Measurements from ENCODE around the gene SHB. TPM values are rescaled to one million over a fixed set of nuclear protein-coding genes. Genes with fewer than 3 reads are reported as not detected.

SHB gene
- total RNA-seq, 1 donor from 2014 or later, result 0.44 TPM

DNA sequence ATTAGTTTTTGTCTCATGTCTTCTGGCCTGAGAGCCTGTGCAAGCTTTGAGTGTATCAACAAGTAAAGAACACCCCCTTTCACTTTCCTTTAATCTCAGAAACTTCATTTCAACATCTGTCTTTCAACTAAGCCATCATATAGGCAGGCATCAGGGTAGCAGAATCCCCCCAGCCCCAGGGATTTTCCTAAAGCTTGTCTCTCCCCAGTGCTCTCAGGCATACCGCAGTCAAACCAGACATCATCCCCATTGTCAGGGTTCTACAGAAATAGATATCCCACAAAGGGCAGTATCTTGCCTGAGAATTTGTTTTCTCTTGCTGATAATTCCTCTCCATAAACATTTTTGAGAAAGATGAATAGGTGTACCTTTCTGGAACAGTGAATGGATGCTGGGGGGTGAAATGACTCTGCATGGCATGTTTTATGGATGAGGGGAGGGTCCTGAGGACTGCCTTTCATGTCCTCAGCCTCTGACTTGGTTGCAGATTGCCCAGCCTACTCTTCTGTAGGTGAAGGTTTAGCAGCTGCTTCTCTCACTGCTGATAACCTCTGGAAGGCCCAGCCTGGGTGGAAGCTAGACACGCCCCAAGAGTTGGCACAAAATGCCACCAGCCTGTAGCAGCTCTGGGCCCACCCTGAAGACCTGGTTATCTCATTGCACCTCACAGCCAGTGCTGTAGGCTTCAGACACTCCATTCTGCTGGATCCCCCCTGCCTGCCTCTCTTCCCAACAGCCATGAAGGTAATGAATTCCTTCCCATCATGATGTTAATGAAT, 20.5 kb upstream of the SHB start:
- no peaks in the 10 kb centered on the region for H3K36me3 Mint-ChIP-seq (ENCODE audit: low read depth)
- no peaks in the 10 kb centered on the region for H3K9me3 Mint-ChIP-seq
- intact Hi-C loops (cut with micrococcal nuclease), result loop anchor here (10.0 kb wide), 1 partner anchor 605 kb away; the partner anchor contains the start of gene POLR1E
- H3K4me3 Mint-ChIP-seq, result no peak overlapping the region
- ChIA-PET POLR2A (no interaction called here), CTCF (interaction anchor here (1.5 to 2.4 kb wide), 2 partner anchors 176 to 310 kb away, joined by 7 to 16 read pairs; no protein-coding TSS in a partner anchor)
- no peaks in the 10 kb centered on the region for H3K4me1 Mint-ChIP-seq
- DNase-seq (no peak), ATAC-seq (ENCODE audit: low read depth) (no peak)
- peaks cover 12% of the 10 kb centered on the region for H3K27me3 Mint-ChIP-seq
- H3K27ac Mint-ChIP-seq, result no peak overlapping the region
- TF ChIP-seq, protein P1, sequence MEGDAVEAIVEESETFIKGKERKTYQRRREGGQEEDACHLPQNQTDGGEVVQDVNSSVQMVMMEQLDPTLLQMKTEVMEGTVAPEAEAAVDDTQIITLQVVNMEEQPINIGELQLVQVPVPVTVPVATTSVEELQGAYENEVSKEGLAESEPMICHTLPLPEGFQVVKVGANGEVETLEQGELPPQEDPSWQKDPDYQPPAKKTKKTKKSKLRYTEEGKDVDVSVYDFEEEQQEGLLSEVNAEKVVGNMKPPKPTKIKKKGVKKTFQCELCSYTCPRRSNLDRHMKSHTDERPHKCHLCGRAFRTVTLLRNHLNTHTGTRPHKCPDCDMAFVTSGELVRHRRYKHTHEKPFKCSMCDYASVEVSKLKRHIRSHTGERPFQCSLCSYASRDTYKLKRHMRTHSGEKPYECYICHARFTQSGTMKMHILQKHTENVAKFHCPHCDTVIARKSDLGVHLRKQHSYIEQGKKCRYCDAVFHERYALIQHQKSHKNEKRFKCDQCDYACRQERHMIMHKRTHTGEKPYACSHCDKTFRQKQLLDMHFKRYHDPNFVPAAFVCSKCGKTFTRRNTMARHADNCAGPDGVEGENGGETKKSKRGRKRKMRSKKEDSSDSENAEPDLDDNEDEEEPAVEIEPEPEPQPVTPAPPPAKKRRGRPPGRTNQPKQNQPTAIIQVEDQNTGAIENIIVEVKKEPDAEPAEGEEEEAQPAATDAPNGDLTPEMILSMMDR (IDR thresholded peaks at IDR 0.05), result no peak

GRCh38 chr9:38088006-38088925, 19.2 kb upstream of the SHB start:
- DNase-seq, result peak; percentile 64
- Mint-ChIP-seq H3K36me3 (ENCODE audit: low read depth) (no peaks in the 10 kb centered on the region), H3K4me3 (no peak overlapping the region), H3K27ac (no peak overlapping the region), H3K27me3 (peaks cover 15% of the 10 kb centered on the region), H3K9me3 (no peaks in the 10 kb centered on the region), H3K4me1 (no peaks in the 10 kb centered on the region)
- ChIA-PET POLR2A (no interaction called here), CTCF (interaction anchor here (0.5 to 2.8 kb wide), 15 partner anchors 9 to 312 kb away, joined by 3 to 20 read pairs (median 6); no protein-coding TSS in a partner anchor)
- ATAC-seq (ENCODE audit: low read depth), result peak; percentile 73
- intact Hi-C loops (cut with micrococcal nuclease), result loop anchor here (1.0 to 10.0 kb wide), 3 partner anchors 175 to 603 kb away; partner anchors contain the start of gene POLR1E
- TF ChIP-seq, protein P1 (IDR thresholded peaks at IDR 0.05), result peak; percentile 74

GRCh38 chr9:38086496-38086895, 17.5 kb upstream of the SHB start:
- no peak overlapping the region for H3K4me3 Mint-ChIP-seq
- H3K4me1 Mint-ChIP-seq, result no peaks in the 10 kb centered on the region
- DNase-seq (no peak), ATAC-seq (ENCODE audit: low read depth) (no peak)
- no peaks in the 10 kb centered on the region for H3K36me3 Mint-ChIP-seq (ENCODE audit: low read depth)
- intact Hi-C loops (cut with micrococcal nuclease), result loop anchor here (2.0 to 10.0 kb wide), 2 partner anchors 20 to 602 kb away; partner anchors contain the start of gene POLR1E
- ChIA-PET POLR2A (interaction anchor here (0.7 kb wide), 1 partner anchor 173 kb away, joined by 6 read pairs; no protein-coding TSS in a partner anchor), CTCF (interaction anchor here (1.3 to 2.8 kb wide), 4 partner anchors 12 to 175 kb away, joined by 3 to 20 read pairs (median 8); no protein-coding TSS in a partner anchor)
- TF ChIP-seq, protein P1 (IDR thresholded peaks at IDR 0.05), result no peak
- no peak overlapping the region for H3K27ac Mint-ChIP-seq
- no peaks in the 10 kb centered on the region for H3K9me3 Mint-ChIP-seq
- H3K27me3 Mint-ChIP-seq, result peaks cover 15% of the 10 kb centered on the region

GRCh38 chr9:38085308-38085707, 16.3 kb upstream of the SHB start:
- peaks cover 17% of the 10 kb centered on the region for H3K27me3 Mint-ChIP-seq
- POLR2A ChIA-PET, result no interaction called here
- no peaks in the 10 kb centered on the region for H3K4me1 Mint-ChIP-seq
- H3K4me3 Mint-ChIP-seq, result no peak overlapping the region
- no peaks in the 10 kb centered on the region for H3K9me3 Mint-ChIP-seq
- intact Hi-C loops (cut with micrococcal nuclease), result loop anchor here (10.0 kb wide), 1 partner anchor 601 kb away; the partner anchor contains the start of gene POLR1E
- ATAC-seq (ENCODE audit: low read depth), result no peak
- TF ChIP-seq, protein P1 (IDR thresholded peaks at IDR 0.05), result no peak
- no peak for DNase-seq
- H3K27ac Mint-ChIP-seq, result no peak overlapping the region
- no peaks in the 10 kb centered on the region for H3K36me3 Mint-ChIP-seq (ENCODE audit: low read depth)
- CTCF ChIA-PET, result no interaction called here
